GM23338 (cell line): ENCODE data around the gene ZNF774. TPM values are rescaled to one million over a fixed set of nuclear protein-coding genes. Genes with fewer than 3 reads are reported as not detected.

Experiments
- ATAC-seq: fragments of 200-7000 bp; cut with Tn5 transposase; 3 replicates; pipeline ENCODE4 v1.9.1; 2020
- DNase-seq: peaks from one replicate; pipeline ENCODE4 v3.0.0-alpha.2; 2015; ENCODE audit warnings: low spot score
- H2AFZ ChIP-seq: fragments of 200-600 bp; sonication (generic); 2 replicates; pipeline ENCODE4 v1.8.0; 2016; ENCODE audit warnings: antibody characterized with exemption, mild to moderate bottlenecking, moderate library complexity
- H3F3A ChIP-seq: fragments of 200-600 bp; sonication (generic); replicated peaks from 2 replicates; pipeline ENCODE4 v1.8.0; 2017; ENCODE audit warnings: antibody characterized with exemption, mixed run types, low read depth
- H3K27ac ChIP-seq: fragments of 200-600 bp; sonication (generic); 2 replicates; pipeline ENCODE4 v1.6.1; 2016; ENCODE audit warnings: low read depth
- H3K27me3 ChIP-seq: fragments of 200-600 bp; sonication (generic); 2 replicates; pipeline ENCODE4 v1.8.0; 2016; ENCODE audit warnings: mild to moderate bottlenecking, mixed run types, moderate library complexity; ENCODE audit not compliant: insufficient read depth
- H3K36me3 ChIP-seq: fragments of 200-600 bp; sonication (generic); 2 replicates; pipeline ENCODE4 v1.8.0; 2016; ENCODE audit warnings: mild to moderate bottlenecking; ENCODE audit not compliant: insufficient read depth
- H3K4me1 ChIP-seq: fragments of 200-600 bp; sonication (generic); 2 replicates; pipeline ENCODE4 v1.8.0; 2016; ENCODE audit warnings: mild to moderate bottlenecking, moderate library complexity; ENCODE audit not compliant: insufficient read depth
- H3K4me2 ChIP-seq: fragments of 200-600 bp; sonication (generic); 2 replicates; pipeline ENCODE4 v1.7.1; 2017; ENCODE audit warnings: mixed run types
- H3K4me3 ChIP-seq: fragments of 200-600 bp; sonication (generic); 2 replicates; pipeline ENCODE4 v1.6.1; 2016; ENCODE audit warnings: mixed run types
- H3K79me2 ChIP-seq: fragments of 200-600 bp; sonication (generic); replicated peaks from 2 replicates; pipeline ENCODE4 v1.8.0; 2017; ENCODE audit warnings: mild to moderate bottlenecking; ENCODE audit not compliant: insufficient read depth
- H3K9me2 ChIP-seq: fragments of 200-600 bp; sonication (generic); 2 replicates; pipeline ENCODE4 v1.8.0; 2017; ENCODE audit not compliant: insufficient read depth
- H4K20me1 ChIP-seq: fragments of 200-600 bp; sonication (generic); replicated peaks from 2 replicates; pipeline ENCODE4 v1.8.0; 2017; ENCODE audit warnings: mild to moderate bottlenecking; ENCODE audit not compliant: insufficient read depth
- H3K27ac Mint-ChIP-seq: 2 replicates; pipeline ENCODE4 v1.8.0; 2020; ENCODE audit warnings: inconsistent platforms, mild to moderate bottlenecking, moderate library complexity, mixed read lengths
- H3K27me3 Mint-ChIP-seq: 3 replicates; pipeline ENCODE4 v1.8.0; 2022; ENCODE audit warnings: low read depth, mild to moderate bottlenecking, moderate library complexity, mixed read lengths, inconsistent platforms; ENCODE audit not compliant: insufficient read depth, poor library complexity
- H3K36me3 Mint-ChIP-seq: 3 replicates; pipeline ENCODE4 v1.8.0; 2021; ENCODE audit warnings: low read depth, mild to moderate bottlenecking, inconsistent platforms, moderate library complexity, mixed read lengths
- H3K4me1 Mint-ChIP-seq: 3 replicates; pipeline ENCODE4 v1.8.0; 2020; ENCODE audit warnings: mild to moderate bottlenecking, inconsistent platforms, mixed read lengths
- H3K4me3 Mint-ChIP-seq: 3 replicates; pipeline ENCODE4 v1.8.0; 2021; ENCODE audit warnings: moderate library complexity, mild to moderate bottlenecking, inconsistent platforms, mixed read lengths
- H3K9me3 Mint-ChIP-seq: 3 replicates; pipeline ENCODE4 v1.8.0; 2020; ENCODE audit warnings: moderate library complexity, mild to moderate bottlenecking, inconsistent platforms, mixed read lengths
- CREB1 ChIP-seq: fragments of 250-450 bp; sonication (Bioruptor Pico); IDR thresholded peaks from 2 replicates; pipeline ENCODE4 v1.5.0; 2020; ENCODE audit warnings: low read depth, mild to moderate bottlenecking, moderate library complexity
- EZH2 ChIP-seq: fragments of 200-600 bp; sonication (generic); IDR thresholded peaks from one replicate; pipeline ENCODE4 v1.8.0; 2017; ENCODE audit warnings: antibody characterized with exemption, mild to moderate bottlenecking, low read depth; ENCODE audit not compliant: unreplicated experiment
- EZH2phosphoT487 ChIP-seq: fragments of 200-600 bp; sonication (generic); IDR thresholded peaks from one replicate; pipeline ENCODE4 v1.8.1; 2018; ENCODE audit warnings: antibody characterized with exemption; ENCODE audit not compliant: unreplicated experiment
- JUNB ChIP-seq: IDR thresholded peaks from one replicate; pipeline ENCODE4 v1.6.1; 2016; ENCODE audit warnings: antibody characterized with exemption; ENCODE audit not compliant: unreplicated experiment
- NANOG ChIP-seq: IDR thresholded peaks from 2 replicates; pipeline ENCODE4 v1.6.1; 2016; ENCODE audit warnings: antibody characterized with exemption, borderline replicate concordance
- POLR2AphosphoS5 ChIP-seq: IDR thresholded peaks from 2 replicates; pipeline ENCODE4 v1.6.1; 2016; ENCODE audit warnings: antibody characterized with exemption, low read depth
- STAT1 ChIP-seq: IDR thresholded peaks from one replicate; pipeline ENCODE4 v1.6.1; 2016; ENCODE audit warnings: antibody characterized with exemption; ENCODE audit not compliant: unreplicated experiment
- ZNF114 ChIP-seq: fragments of 250-450 bp; sonication (Bioruptor Pico); IDR thresholded peaks from 2 replicates; pipeline ENCODE4 v1.5.0; 2020; ENCODE audit warnings: mild to moderate bottlenecking, moderate library complexity
- ZNF331 ChIP-seq: fragments of 250-450 bp; sonication (Bioruptor Pico); IDR thresholded peaks from 2 replicates; pipeline ENCODE4 v1.5.0; 2020; ENCODE audit warnings: low read depth, mild to moderate bottlenecking, moderate library complexity
- polyA plus RNA-seq: library from polyadenylated mRNA; unstranded; fragments of >200 nt; fragmentation: Nextera tagmentation; extraction: Ambion mirVana; gene quantifications from 2 replicates; pipeline ENCODE4 v1.2.1, GENCODE V29; 2016
- total RNA-seq: library from RNA; depleted of rRNA; stranded (reverse); fragments of >200 nt; shearing (Covaris generic); gene quantifications from 2 replicates; pipeline ENCODE4 v1.2.3, GENCODE V29; 2014
- TF ChIP-seq, protein P1 (sequence below): fragments of 250-450 bp; sonication (Bioruptor Pico); IDR thresholded peaks from 2 replicates; pipeline ENCODE4 v1.5.0; 2020; ENCODE audit warnings: mild to moderate bottlenecking, moderate library complexity
- TF ChIP-seq, protein P2 (sequence below): IDR thresholded peaks from one replicate; pipeline ENCODE4 v1.6.1; 2018; ENCODE audit warnings: antibody characterized with exemption; ENCODE audit not compliant: unreplicated experiment
- TF ChIP-seq, protein P3 (sequence below): IDR thresholded peaks from 2 replicates; pipeline ENCODE4 v1.6.1; 2016; ENCODE audit warnings: antibody characterized with exemption
- TF ChIP-seq, protein P4 (sequence below), 2 experiments: fragments of 200-600 bp in 1 of 2; sonication (generic) in 1 of 2; conservative IDR thresholded peaks; 2 replicates each; pipeline versions ENCODE4 v1.5.1 to v1.6.1; 2016 to 2017; ENCODE audit warnings: antibody characterized with exemption in 2 of 2, low read depth in 2 of 2, mild to moderate bottlenecking in 2 of 2, moderate library complexity in 1 of 2

ZNF774 gene
- total and polyA plus RNA-seq, 2 experiments from 2014 or later: 0.45 to 1.8 TPM

DNA sequence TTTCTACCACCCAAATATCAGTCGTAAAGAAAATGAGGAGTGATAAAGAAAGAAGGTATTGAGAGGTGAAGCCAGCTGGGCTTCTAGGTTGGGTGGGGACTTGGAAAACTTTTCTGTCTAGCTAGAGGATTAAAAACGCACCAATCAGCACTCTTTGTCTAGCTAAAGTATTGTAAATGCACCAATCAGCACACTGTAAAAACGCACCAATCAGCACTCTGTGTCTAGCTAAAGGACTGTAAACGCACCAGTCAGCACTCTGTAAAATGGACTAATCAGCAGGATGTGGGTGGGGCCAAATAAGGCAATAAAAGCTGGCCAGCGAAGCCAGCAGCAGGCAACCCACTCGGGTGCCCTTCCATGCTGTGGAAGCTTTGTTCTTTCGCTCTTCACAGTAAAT, 23.0 kb downstream of the ZNF774 start:
- no peak overlapping the region for H3K4me3 ChIP-seq
- H3K4me1 ChIP-seq: no peaks in the 10 kb centered on the region
- Mint-ChIP-seq H3K4me3 (no peak overlapping the region), H3K27me3 (peaks cover 3% of the 10 kb centered on the region), H3K27ac (no peak overlapping the region), H3K4me1 (no peaks in the 10 kb centered on the region), H3K9me3 (peaks cover 19% of the 10 kb centered on the region), H3K36me3 (peaks cover 11% of the 10 kb centered on the region; the same call in 2 of the 3 replicates)
- DNase-seq (no peak), ATAC-seq (no peak)
- no peak overlapping the region for H2AFZ ChIP-seq
- H3K27ac ChIP-seq: no peak overlapping the region
- TF ChIP-seq, protein P1, sequence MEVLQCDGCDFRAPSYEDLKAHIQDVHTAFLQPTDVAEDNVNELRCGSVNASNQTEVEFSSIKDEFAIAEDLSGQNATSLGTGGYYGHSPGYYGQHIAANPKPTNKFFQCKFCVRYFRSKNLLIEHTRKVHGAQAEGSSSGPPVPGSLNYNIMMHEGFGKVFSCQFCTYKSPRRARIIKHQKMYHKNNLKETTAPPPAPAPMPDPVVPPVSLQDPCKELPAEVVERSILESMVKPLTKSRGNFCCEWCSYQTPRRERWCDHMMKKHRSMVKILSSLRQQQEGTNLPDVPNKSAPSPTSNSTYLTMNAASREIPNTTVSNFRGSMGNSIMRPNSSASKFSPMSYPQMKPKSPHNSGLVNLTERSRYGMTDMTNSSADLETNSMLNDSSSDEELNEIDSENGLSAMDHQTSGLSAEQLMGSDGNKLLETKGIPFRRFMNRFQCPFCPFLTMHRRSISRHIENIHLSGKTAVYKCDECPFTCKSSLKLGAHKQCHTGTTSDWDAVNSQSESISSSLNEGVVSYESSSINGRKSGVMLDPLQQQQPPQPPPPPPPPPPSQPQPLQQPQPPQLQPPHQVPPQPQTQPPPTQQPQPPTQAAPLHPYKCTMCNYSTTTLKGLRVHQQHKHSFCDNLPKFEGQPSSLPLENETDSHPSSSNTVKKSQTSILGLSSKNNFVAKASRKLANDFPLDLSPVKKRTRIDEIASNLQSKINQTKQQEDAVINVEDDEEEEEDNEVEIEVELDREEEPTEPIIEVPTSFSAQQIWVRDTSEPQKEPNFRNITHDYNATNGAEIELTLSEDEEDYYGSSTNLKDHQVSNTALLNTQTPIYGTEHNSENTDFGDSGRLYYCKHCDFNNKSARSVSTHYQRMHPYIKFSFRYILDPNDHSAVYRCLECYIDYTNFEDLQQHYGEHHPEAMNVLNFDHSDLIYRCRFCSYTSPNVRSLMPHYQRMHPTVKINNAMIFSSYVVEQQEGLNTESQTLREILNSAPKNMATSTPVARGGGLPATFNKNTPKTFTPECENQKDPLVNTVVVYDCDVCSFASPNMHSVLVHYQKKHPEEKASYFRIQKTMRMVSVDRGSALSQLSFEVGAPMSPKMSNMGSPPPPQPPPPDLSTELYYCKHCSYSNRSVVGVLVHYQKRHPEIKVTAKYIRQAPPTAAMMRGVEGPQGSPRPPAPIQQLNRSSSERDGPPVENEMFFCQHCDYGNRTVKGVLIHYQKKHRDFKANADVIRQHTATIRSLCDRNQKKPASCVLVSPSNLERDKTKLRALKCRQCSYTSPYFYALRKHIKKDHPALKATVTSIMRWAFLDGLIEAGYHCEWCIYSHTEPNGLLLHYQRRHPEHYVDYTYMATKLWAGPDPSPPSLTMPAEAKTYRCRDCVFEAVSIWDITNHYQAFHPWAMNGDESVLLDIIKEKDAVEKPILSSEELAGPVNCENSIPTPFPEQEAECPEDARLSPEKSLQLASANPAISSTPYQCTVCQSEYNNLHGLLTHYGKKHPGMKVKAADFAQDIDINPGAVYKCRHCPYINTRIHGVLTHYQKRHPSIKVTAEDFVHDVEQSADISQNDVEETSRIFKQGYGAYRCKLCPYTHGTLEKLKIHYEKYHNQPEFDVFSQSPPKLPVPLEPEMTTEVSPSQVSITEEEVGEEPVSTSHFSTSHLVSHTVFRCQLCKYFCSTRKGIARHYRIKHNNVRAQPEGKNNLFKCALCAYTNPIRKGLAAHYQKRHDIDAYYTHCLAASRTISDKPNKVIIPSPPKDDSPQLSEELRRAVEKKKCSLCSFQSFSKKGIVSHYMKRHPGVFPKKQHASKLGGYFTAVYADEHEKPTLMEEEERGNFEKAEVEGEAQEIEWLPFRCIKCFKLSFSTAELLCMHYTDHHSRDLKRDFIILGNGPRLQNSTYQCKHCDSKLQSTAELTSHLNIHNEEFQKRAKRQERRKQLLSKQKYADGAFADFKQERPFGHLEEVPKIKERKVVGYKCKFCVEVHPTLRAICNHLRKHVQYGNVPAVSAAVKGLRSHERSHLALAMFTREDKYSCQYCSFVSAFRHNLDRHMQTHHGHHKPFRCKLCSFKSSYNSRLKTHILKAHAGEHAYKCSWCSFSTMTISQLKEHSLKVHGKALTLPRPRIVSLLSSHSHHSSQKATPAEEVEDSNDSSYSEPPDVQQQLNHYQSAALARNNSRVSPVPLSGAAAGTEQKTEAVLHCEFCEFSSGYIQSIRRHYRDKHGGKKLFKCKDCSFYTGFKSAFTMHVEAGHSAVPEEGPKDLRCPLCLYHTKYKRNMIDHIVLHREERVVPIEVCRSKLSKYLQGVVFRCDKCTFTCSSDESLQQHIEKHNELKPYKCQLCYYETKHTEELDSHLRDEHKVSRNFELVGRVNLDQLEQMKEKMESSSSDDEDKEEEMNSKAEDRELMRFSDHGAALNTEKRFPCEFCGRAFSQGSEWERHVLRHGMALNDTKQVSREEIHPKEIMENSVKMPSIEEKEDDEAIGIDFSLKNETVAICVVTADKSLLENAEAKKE: no peak
- no peak for TF ChIP-seq ZNF331 (CRISPR knock-in tag)
- TF ChIP-seq, protein P2, sequence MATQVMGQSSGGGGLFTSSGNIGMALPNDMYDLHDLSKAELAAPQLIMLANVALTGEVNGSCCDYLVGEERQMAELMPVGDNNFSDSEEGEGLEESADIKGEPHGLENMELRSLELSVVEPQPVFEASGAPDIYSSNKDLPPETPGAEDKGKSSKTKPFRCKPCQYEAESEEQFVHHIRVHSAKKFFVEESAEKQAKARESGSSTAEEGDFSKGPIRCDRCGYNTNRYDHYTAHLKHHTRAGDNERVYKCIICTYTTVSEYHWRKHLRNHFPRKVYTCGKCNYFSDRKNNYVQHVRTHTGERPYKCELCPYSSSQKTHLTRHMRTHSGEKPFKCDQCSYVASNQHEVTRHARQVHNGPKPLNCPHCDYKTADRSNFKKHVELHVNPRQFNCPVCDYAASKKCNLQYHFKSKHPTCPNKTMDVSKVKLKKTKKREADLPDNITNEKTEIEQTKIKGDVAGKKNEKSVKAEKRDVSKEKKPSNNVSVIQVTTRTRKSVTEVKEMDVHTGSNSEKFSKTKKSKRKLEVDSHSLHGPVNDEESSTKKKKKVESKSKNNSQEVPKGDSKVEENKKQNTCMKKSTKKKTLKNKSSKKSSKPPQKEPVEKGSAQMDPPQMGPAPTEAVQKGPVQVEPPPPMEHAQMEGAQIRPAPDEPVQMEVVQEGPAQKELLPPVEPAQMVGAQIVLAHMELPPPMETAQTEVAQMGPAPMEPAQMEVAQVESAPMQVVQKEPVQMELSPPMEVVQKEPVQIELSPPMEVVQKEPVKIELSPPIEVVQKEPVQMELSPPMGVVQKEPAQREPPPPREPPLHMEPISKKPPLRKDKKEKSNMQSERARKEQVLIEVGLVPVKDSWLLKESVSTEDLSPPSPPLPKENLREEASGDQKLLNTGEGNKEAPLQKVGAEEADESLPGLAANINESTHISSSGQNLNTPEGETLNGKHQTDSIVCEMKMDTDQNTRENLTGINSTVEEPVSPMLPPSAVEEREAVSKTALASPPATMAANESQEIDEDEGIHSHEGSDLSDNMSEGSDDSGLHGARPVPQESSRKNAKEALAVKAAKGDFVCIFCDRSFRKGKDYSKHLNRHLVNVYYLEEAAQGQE: no peak
- TF ChIP-seq POLR2AphosphoS5: no peak
- no peak for TF ChIP-seq STAT1
- TF ChIP-seq, protein P3, sequence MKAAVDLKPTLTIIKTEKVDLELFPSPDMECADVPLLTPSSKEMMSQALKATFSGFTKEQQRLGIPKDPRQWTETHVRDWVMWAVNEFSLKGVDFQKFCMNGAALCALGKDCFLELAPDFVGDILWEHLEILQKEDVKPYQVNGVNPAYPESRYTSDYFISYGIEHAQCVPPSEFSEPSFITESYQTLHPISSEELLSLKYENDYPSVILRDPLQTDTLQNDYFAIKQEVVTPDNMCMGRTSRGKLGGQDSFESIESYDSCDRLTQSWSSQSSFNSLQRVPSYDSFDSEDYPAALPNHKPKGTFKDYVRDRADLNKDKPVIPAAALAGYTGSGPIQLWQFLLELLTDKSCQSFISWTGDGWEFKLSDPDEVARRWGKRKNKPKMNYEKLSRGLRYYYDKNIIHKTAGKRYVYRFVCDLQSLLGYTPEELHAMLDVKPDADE: no peak
- TF ChIP-seq EZH2phosphoT487: no peak
- TF ChIP-seq, protein P4, sequence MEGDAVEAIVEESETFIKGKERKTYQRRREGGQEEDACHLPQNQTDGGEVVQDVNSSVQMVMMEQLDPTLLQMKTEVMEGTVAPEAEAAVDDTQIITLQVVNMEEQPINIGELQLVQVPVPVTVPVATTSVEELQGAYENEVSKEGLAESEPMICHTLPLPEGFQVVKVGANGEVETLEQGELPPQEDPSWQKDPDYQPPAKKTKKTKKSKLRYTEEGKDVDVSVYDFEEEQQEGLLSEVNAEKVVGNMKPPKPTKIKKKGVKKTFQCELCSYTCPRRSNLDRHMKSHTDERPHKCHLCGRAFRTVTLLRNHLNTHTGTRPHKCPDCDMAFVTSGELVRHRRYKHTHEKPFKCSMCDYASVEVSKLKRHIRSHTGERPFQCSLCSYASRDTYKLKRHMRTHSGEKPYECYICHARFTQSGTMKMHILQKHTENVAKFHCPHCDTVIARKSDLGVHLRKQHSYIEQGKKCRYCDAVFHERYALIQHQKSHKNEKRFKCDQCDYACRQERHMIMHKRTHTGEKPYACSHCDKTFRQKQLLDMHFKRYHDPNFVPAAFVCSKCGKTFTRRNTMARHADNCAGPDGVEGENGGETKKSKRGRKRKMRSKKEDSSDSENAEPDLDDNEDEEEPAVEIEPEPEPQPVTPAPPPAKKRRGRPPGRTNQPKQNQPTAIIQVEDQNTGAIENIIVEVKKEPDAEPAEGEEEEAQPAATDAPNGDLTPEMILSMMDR (conservative IDR thresholded peaks at IDR 0.05; ENCODE audit: low read depth in 2 of 2): no peak
- no peak for TF ChIP-seq JUNB
- TF ChIP-seq CREB1 (CRISPR knock-in tag): no peak
- TF ChIP-seq NANOG: no peak
- TF ChIP-seq EZH2: no peak
- no peak for TF ChIP-seq ZNF114 (CRISPR knock-in tag)
- H4K20me1 ChIP-seq: no peaks in the 10 kb centered on the region
- no peaks in the 10 kb centered on the region for H3K27me3 ChIP-seq
- H3K9me2 ChIP-seq: no peaks in the 10 kb centered on the region
- no peaks in the 10 kb centered on the region; the same call in 1 of the 2 replicates for H3K36me3 ChIP-seq
- no peaks in the 10 kb centered on the region for H3K79me2 ChIP-seq
- H3F3A ChIP-seq: no peaks in the 10 kb centered on the region
- H3K4me2 ChIP-seq: no peak overlapping the region
